ENCODE measurements around the gene MAPK1. TPM values are rescaled to one million over a fixed set of nuclear protein-coding genes. Genes with fewer than 3 reads are reported as not detected.
"Not testable (repeated sequence)": the region's sequence is repeated elsewhere in the genome, so short reads cannot be mapped to it uniquely, and the experiment has no call there.

The MAPK1 gene
- total and polyA plus RNA-seq, 7 experiments from 2014 or later, result 58.3 to 120 (median 97.0) TPM

DNA sequence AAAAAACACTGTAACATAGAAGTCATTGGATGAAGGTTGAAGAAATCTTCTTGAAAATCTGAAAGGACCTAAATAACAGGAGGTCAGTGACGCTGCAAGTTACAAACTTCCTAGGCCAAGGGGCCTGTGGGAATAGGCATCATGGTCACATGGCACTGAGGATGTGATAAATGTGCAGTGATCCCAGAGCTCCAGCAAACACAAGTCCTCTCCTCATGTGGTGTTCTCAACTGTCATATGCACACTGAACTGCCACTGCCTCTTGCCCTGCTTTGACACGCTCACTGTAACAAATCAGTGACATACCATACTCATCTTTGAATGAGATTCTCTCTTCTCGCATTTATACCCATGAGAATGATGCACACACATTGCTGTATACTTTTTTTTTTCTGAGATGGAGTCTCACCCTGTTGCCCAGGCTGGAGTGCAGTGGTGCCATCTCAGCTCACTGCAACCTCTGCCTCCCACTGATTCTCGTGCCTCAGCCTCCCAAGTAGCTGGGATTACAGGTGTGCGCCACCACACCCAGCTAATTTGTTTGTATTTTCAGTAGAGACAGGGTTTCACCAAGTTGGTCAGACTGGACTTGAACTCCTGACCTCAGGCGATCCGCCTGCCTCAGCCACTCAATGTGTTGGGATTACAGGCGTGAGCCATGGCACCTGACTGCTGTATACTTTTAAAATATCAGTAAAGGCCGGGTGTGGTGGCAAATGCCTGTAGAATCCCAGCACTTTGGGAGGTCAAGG is 66.7 kb downstream of the MAPK1 start:
- peaks cover 0 to 9% (median 0%) of the 10 kb centered on the region in 7 donors for H3K4me1 Mint-ChIP-seq
- H3K4me3 Mint-ChIP-seq, result no peak overlapping the region
- peaks cover 11 to 65% (median 37%) of the 10 kb centered on the region in 5 donors for H3K36me3 Mint-ChIP-seq
- intact Hi-C loops (cut with micrococcal nuclease), result no loop called here
- no peak for DNase-seq
- POLR2A ChIA-PET, result interaction anchor here (1.2 kb wide), 1 partner anchor 14 kb away, joined by 4 read pairs; no protein-coding TSS in a partner anchor
- H3K27me3 ChIP-seq (ENCODE audit: control insufficient read depth in 2 of 2, insufficient read depth in 2 of 2, low read length in 2 of 2), result no peaks in the 10 kb centered on the region
- H3K27ac Mint-ChIP-seq, result no peak overlapping the region
- no peaks in the 10 kb centered on the region for H3K9me3 ChIP-seq (ENCODE audit: control insufficient read depth in 2 of 3, low read length in 3 of 3)
- CTCF ChIA-PET, result no interaction called here
- H3K36me3 ChIP-seq (ENCODE audit: control insufficient read depth in 2 of 3, insufficient read depth in 3 of 3, low read length in 3 of 3), result peaks cover 7 to 70% (median 31%) of the 10 kb centered on the region in 3 experiments
- no peak overlapping the region for H3K4me3 ChIP-seq (ENCODE audit: low read length)
- no peak overlapping the region for H3K27ac ChIP-seq (ENCODE audit: low read depth, low read length)
- no peak for ATAC-seq
- no peaks in the 10 kb centered on the region for H3K27me3 Mint-ChIP-seq
- H3K9me3 Mint-ChIP-seq, result peaks cover 0 to 2% (median 0%) of the 10 kb centered on the region in 11 donors
- H3K4me1 ChIP-seq (ENCODE audit: control insufficient read depth in 2 of 2, insufficient read depth in 2 of 2, low read length in 2 of 2), result no peaks in the 10 kb centered on the region

DNA sequence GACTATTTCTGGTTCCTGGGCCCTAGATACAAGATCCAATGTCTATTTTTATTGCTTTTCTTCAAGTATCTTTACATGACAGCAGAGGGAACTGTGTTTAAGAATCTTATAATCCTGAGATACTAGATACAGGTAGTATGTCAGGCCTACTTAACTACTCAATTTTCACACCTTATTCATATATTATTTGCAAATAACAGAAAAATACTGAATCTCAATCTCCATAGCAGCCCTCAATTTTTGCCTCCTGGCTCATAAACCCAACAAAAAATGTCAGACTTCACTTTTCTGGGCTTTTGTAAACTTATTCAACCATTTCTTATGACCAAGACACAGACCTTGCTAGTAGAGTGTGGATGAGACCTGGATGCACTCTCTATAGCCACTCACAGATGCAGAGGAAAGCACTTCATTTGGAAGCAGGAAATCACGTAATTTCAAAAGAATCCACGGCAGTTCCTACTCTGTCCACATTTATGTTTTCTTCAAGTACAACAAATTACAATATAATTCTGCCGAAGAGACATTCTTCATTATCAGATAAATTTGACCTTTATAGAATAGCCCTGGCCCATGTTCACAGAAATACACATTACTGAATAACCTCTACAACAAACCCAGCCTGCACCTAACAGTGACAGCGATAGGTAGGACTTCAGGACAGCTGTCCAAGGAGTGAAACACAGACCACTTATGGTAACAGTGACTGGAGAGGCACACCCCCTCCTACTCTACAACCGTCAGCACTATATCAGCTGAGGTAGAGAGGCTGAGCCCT is 69.8 kb downstream of the MAPK1 start:
- Mint-ChIP-seq H3K27ac (peak overlapping the region in 4 of 9 donors; percentile 38 to 62 (median 47)), H3K4me1 (peaks cover 0 to 9% (median 0%) of the 10 kb centered on the region in 7 donors), H3K27me3 (no peaks in the 10 kb centered on the region), H3K4me3 (no peak overlapping the region), H3K36me3 (peaks cover 5 to 45% (median 24%) of the 10 kb centered on the region in 5 donors), H3K9me3 (no peaks in the 10 kb centered on the region)
- ChIA-PET POLR2A (no interaction called here), CTCF (no interaction called here)
- ATAC-seq, result no peak
- no peaks in the 10 kb centered on the region for H3K27me3 ChIP-seq (ENCODE audit: control insufficient read depth in 2 of 2, insufficient read depth in 2 of 2, low read length in 2 of 2)
- no peaks in the 10 kb centered on the region for H3K4me1 ChIP-seq (ENCODE audit: control insufficient read depth in 2 of 2, insufficient read depth in 2 of 2, low read length in 2 of 2)
- H3K9me3 ChIP-seq (ENCODE audit: control insufficient read depth in 2 of 3, low read length in 3 of 3), result no peaks in the 10 kb centered on the region
- peaks cover 4 to 44% (median 27%) of the 10 kb centered on the region in 3 experiments for H3K36me3 ChIP-seq (ENCODE audit: control insufficient read depth in 2 of 3, insufficient read depth in 3 of 3, low read length in 3 of 3)
- no peak for DNase-seq
- intact Hi-C loops (cut with micrococcal nuclease), result no loop called here
- no peak overlapping the region for H3K27ac ChIP-seq (ENCODE audit: low read depth, low read length)
- no peak overlapping the region for H3K4me3 ChIP-seq (ENCODE audit: low read length)

DNA sequence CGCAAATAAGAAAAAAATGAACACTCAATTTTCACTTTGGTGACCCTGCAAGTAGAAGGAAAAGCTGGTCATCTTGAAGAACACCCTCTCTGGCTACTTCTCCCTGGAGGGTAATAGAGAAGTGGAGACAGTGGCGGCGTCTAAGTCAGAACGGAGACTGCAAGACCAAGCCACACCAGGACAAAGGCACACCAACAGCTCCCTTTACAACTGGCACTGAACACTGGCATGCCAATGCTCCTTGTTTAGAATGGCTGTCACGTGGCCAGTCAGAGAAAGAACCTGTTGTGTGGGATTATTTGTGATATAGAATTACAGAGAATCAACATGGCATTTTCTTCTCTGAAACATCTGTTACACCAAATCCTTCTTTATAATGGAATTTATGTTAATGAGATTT is 70.6 kb downstream of the MAPK1 start:
- peak overlapping the region in 2 of 9 donors; percentile 13 to 38 for H3K27ac Mint-ChIP-seq
- no peak overlapping the region for H3K4me3 ChIP-seq (ENCODE audit: low read length)
- peaks cover 4 to 36% (median 20%) of the 10 kb centered on the region in 3 experiments for H3K36me3 ChIP-seq (ENCODE audit: control insufficient read depth in 2 of 3, insufficient read depth in 3 of 3, low read length in 3 of 3)

DNA sequence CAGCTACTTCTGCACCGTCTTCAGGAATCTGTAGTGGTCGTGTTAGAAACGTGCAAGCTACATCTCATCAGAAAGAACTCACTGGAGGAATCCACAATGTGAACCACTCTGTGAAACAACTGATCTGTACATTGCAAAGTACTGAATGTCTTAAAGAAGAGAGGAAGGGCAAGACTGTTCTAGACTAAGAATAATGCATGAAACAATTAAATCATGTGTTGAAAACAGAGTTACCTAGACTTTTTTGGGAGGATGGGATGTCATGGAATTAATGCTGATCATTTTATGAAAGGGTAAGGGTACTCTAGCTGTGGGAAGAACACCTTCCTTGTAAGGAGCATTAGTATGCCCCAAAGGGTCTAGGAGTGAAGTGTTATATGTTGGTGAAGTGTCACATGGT is 71.2 kb downstream of the MAPK1 start:
- CTCF ChIA-PET, result no interaction called here
- H3K4me3 Mint-ChIP-seq, result no peak overlapping the region
- POLR2A ChIA-PET, result no interaction called here

More for the DNA sequence above, 70.6 kb downstream of the MAPK1 start:
- Mint-ChIP-seq H3K4me1 (peaks cover 0 to 8% (median 0%) of the 10 kb centered on the region in 7 donors), H3K9me3 (no peaks in the 10 kb centered on the region), H3K4me3 (no peak overlapping the region), H3K36me3 (peaks cover 5 to 41% (median 19%) of the 10 kb centered on the region in 5 donors), H3K27me3 (no peaks in the 10 kb centered on the region)
- Histone ChIP-seq H3K4me1 (ENCODE audit: control insufficient read depth in 2 of 2, insufficient read depth in 2 of 2, low read length in 2 of 2) (no peaks in the 10 kb centered on the region), H3K9me3 (ENCODE audit: control insufficient read depth in 2 of 3, low read length in 3 of 3) (no peaks in the 10 kb centered on the region), H3K27ac (ENCODE audit: low read depth, low read length) (no peak overlapping the region), H3K27me3 (ENCODE audit: control insufficient read depth in 2 of 2, insufficient read depth in 2 of 2, low read length in 2 of 2) (no peaks in the 10 kb centered on the region)
- intact Hi-C loops (cut with micrococcal nuclease), result no loop called here
- DNase-seq, result no peak
- CTCF ChIA-PET, result no interaction called here
- no peak for ATAC-seq
- POLR2A ChIA-PET, result no interaction called here

DNA sequence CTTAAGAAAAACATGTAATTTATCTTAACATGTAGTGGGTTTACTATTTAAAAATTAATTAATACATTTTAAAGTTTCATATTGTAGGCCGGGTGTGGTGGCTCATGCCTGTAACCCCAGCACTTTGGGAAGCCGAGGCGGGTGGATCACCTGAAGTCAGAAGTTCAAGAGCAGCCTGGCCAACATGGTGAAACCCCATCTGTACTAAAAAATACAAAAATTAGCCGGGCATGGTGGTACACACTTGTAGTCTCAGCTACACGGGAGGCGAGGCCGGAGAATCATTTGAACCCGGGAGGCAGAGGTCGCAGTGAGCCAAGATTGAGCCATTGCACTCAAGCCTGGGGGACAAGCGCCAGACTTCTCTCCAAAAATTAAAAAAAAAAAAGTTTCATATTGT is 73.7 kb downstream of the MAPK1 start:
- DNase-seq; POLR2A ChIA-PET; H3K27me3 ChIP-seq (ENCODE audit: control insufficient read depth in 2 of 2, insufficient read depth in 2 of 2, low read length in 2 of 2); H3K27ac Mint-ChIP-seq; H3K9me3 Mint-ChIP-seq; H3K4me3 Mint-ChIP-seq; H3K9me3 ChIP-seq (ENCODE audit: control insufficient read depth in 2 of 3, low read length in 3 of 3); H3K27me3 Mint-ChIP-seq; H3K4me1 ChIP-seq (ENCODE audit: control insufficient read depth in 2 of 2, insufficient read depth in 2 of 2, low read length in 2 of 2); H3K4me3 ChIP-seq (ENCODE audit: low read length); H3K27ac ChIP-seq (ENCODE audit: low read depth, low read length); ATAC-seq; intact Hi-C loops (cut with micrococcal nuclease); CTCF ChIA-PET: not testable (repeated sequence)
- peaks cover 0 to 24% (median 7%) of the 10 kb centered on the region in 3 experiments for H3K36me3 ChIP-seq (ENCODE audit: control insufficient read depth in 2 of 3, insufficient read depth in 3 of 3, low read length in 3 of 3)
- Mint-ChIP-seq H3K36me3 (peaks cover 0 to 30% (median 10%) of the 10 kb centered on the region in 5 donors), H3K4me1 (peaks cover 0 to 12% (median 0%) of the 10 kb centered on the region in 7 donors)

More for the DNA sequence above, 71.2 kb downstream of the MAPK1 start:
- Histone ChIP-seq H3K27me3 (ENCODE audit: control insufficient read depth in 2 of 2, insufficient read depth in 2 of 2, low read length in 2 of 2) (no peaks in the 10 kb centered on the region), H3K36me3 (ENCODE audit: control insufficient read depth in 2 of 3, insufficient read depth in 3 of 3, low read length in 3 of 3) (peaks cover 4 to 38% (median 16%) of the 10 kb centered on the region in 3 experiments), H3K4me3 (ENCODE audit: low read length) (no peak overlapping the region), H3K27ac (ENCODE audit: low read depth, low read length) (no peak overlapping the region), H3K9me3 (ENCODE audit: control insufficient read depth in 2 of 3, low read length in 3 of 3) (no peaks in the 10 kb centered on the region), H3K4me1 (ENCODE audit: control insufficient read depth in 2 of 2, insufficient read depth in 2 of 2, low read length in 2 of 2) (no peaks in the 10 kb centered on the region)
- ATAC-seq, result no peak
- H3K36me3 Mint-ChIP-seq, result peaks cover 5 to 42% (median 17%) of the 10 kb centered on the region in 5 donors
- intact Hi-C loops (cut with micrococcal nuclease), result no loop called here
- peaks cover 0 to 2% (median 0%) of the 10 kb centered on the region in 11 donors for H3K9me3 Mint-ChIP-seq
- H3K27ac Mint-ChIP-seq, result peak overlapping the region in 5 of 9 donors; percentile 1 to 53 (median 16)
- DNase-seq, result no peak
- H3K4me1 Mint-ChIP-seq, result peaks cover 0 to 12% (median 0%) of the 10 kb centered on the region in 7 donors
- H3K27me3 Mint-ChIP-seq, result no peaks in the 10 kb centered on the region

DNA sequence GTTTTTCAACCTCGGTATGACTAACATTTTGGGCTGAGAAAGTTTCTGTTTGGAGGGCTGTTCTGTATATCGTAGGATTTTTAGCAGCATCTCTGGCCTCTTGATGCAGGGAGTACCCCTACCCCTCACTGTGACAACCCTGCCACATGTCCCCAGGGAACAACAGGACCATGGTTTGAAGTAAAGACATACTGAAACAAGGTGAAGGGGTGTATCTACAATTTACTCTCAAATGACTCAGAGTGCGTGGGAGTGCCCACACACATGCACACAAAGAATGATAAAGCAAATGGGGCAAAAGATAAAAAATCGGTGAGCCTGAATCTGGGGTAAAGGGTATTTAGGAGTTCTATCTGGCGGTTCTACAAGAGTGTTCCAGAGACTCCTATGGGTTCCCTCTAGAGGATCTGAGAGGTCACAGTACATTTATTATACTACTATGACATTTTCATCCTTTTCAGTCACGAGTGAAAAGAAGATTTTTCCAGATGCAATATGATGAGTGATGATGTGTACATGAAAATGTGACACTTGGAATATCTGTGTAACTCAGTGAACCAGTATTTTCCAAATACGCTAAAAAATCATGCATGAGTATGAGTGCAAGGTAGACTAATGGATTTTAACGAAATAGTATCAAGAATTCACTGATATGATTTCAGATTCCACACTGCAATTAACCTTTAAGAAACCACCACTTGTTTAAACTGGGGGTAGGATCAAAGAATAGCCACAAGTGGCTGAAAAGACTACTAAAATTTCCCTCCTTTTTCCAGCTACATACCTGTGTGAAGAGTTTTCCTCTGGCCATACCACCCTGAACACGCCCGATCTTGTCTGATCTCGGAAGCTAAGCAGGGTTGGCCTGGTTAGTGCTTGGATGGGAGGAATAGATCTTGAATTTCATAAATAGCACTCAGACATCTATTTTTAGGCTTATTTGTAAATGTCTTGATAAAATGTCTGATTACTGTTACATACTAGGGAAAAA is 75.5 kb downstream of the MAPK1 start:
- Mint-ChIP-seq H3K27ac (peak overlapping the region in 5 of 9 donors; percentile 2 to 61 (median 36)), H3K9me3 (peaks cover 0 to 2% (median 0%) of the 10 kb centered on the region in 11 donors), H3K27me3 (no peaks in the 10 kb centered on the region), H3K4me1 (peaks cover 0 to 12% (median 0%) of the 10 kb centered on the region in 7 donors), H3K4me3 (no peak overlapping the region), H3K36me3 (peaks cover 3 to 32% (median 14%) of the 10 kb centered on the region in 5 donors)
- no peaks in the 10 kb centered on the region for H3K27me3 ChIP-seq (ENCODE audit: control insufficient read depth in 2 of 2, insufficient read depth in 2 of 2, low read length in 2 of 2)
- ATAC-seq, result no peak
- ChIA-PET CTCF (interaction anchor here (0.6 kb wide), 1 partner anchor 13 kb away, joined by 3 read pairs; no protein-coding TSS in a partner anchor), POLR2A (interaction anchor here (0.6 kb wide), 1 partner anchor 890 kb away, joined by 3 read pairs; no protein-coding TSS in a partner anchor)
- no peaks in the 10 kb centered on the region for H3K9me3 ChIP-seq (ENCODE audit: control insufficient read depth in 2 of 3, low read length in 3 of 3)
- intact Hi-C loops (cut with micrococcal nuclease), result no loop called here
- H3K36me3 ChIP-seq (ENCODE audit: control insufficient read depth in 2 of 3, insufficient read depth in 3 of 3, low read length in 3 of 3), result peaks cover 0 to 28% (median 11%) of the 10 kb centered on the region in 3 experiments
- H3K4me1 ChIP-seq (ENCODE audit: control insufficient read depth in 2 of 2, insufficient read depth in 2 of 2, low read length in 2 of 2), result no peaks in the 10 kb centered on the region
- no peak overlapping the region for H3K27ac ChIP-seq (ENCODE audit: low read depth, low read length)
- no peak overlapping the region for H3K4me3 ChIP-seq (ENCODE audit: low read length)
- DNase-seq, result peak in 1 of 9 donors; percentile 53

Measured in naive thymus-derived CD4-positive, alpha-beta T cell (primary cell).